Neural cell (in vitro differentiated cells): ENCODE results near the gene TMEM143. TPM values are rescaled to one million over a fixed set of nuclear protein-coding genes. Genes with fewer than 3 reads are reported as not detected.
A peak's percentile ranks its signal among the peaks of the same experiment; 100 is the strongest.

Source experiments
- H2AFZ ChIP-seq: fragments of 200-600, 300-800 bp; sonication (generic), shearing (Covaris generic); 2 replicates; pipeline ENCODE4 v1.6.0; 2014; ENCODE audit warnings: low read depth, mild to moderate bottlenecking, antibody characterized with exemption, low read length, moderate library complexity
- H3F3A ChIP-seq: fragments of 200-600 bp; shearing (Covaris generic); 2 replicates; pipeline ENCODE4 v1.6.1; 2016; ENCODE audit warnings: mild to moderate bottlenecking, moderate library complexity, mixed read lengths, antibody characterized with exemption, low read length; ENCODE audit not compliant: insufficient read depth, poor library complexity, severe bottlenecking
- H3K27ac ChIP-seq: fragments of 200-600, 300-800 bp; sonication (generic), shearing (Covaris generic); 2 replicates; pipeline ENCODE4 v1.5.1; 2014; ENCODE audit warnings: mild to moderate bottlenecking, low read length, moderate library complexity
- H3K27me3 ChIP-seq: fragments of 300-800, 200-600 bp; sonication (generic), shearing (Covaris generic); 2 replicates; pipeline ENCODE4 v1.6.0; 2014; ENCODE audit warnings: mild to moderate bottlenecking, low read depth, low read length, moderate library complexity; ENCODE audit not compliant: insufficient read depth
- H3K36me3 ChIP-seq: fragments of 300-800, 200-600 bp; sonication (generic), shearing (Covaris generic); 2 replicates; pipeline ENCODE4 v1.5.1; 2014; ENCODE audit warnings: mild to moderate bottlenecking, antibody characterized with exemption, low read length, moderate library complexity; ENCODE audit not compliant: insufficient read depth
- H3K4me2 ChIP-seq: fragments of 300-800, 200-600 bp; sonication (generic), shearing (Covaris generic); 2 replicates; pipeline ENCODE4 v1.6.0; 2014; ENCODE audit warnings: mild to moderate bottlenecking, low read length
- H3K4me3 ChIP-seq: fragments of 300-800, 200-600 bp; sonication (generic), shearing (Covaris generic); 2 replicates; pipeline ENCODE4 v1.5.1; 2014; ENCODE audit warnings: mild to moderate bottlenecking, low read length, moderate library complexity
- H3K79me2 ChIP-seq: fragments of 200-600 bp; shearing (Covaris generic); replicated peaks from 2 replicates; pipeline ENCODE4 v1.6.0; 2014; ENCODE audit warnings: mild to moderate bottlenecking, low read length, moderate library complexity; ENCODE audit not compliant: insufficient read depth
- H3K9ac ChIP-seq: fragments of 300-800, 200-600 bp; sonication (generic), shearing (Covaris generic); 2 replicates; pipeline ENCODE4 v1.6.1; 2016; ENCODE audit warnings: mild to moderate bottlenecking, low read length, mixed read lengths
- H3K9me2 ChIP-seq: fragments of 200-600 bp; shearing (Covaris generic); 2 replicates; pipeline ENCODE4 v1.6.1; 2016; ENCODE audit warnings: mild to moderate bottlenecking, low read length, mixed read lengths; ENCODE audit not compliant: insufficient read depth
- H3K9me3 ChIP-seq: fragments of 200-600, 300-800 bp; sonication (generic), shearing (Covaris generic); 2 replicates; pipeline ENCODE4 v1.6.1; 2016; ENCODE audit warnings: mild to moderate bottlenecking, mixed run types, low read length, moderate library complexity, mixed read lengths
- H4K20me1 ChIP-seq: fragments of 200-600 bp; shearing (Covaris generic); 2 replicates; pipeline ENCODE4 v1.6.1; 2016; ENCODE audit warnings: mild to moderate bottlenecking, mixed run types; ENCODE audit not compliant: insufficient read depth
- EP300 ChIP-seq: fragments of 450-650 bp; conservative IDR thresholded peaks from 2 replicates; pipeline ENCODE4 v1.6.1; 2014; ENCODE audit warnings: antibody characterized with exemption, mild to moderate bottlenecking, moderate library complexity; ENCODE audit not compliant: poor library complexity, severe bottlenecking
- EZH2 ChIP-seq: fragments of 200-600, 300-800 bp; shearing (Covaris generic), sonication (generic); IDR thresholded peaks from 2 replicates; pipeline ENCODE4 v1.6.1; 2014; ENCODE audit warnings: antibody characterized with exemption, low read length, borderline replicate concordance, mild to moderate bottlenecking; ENCODE audit not compliant: insufficient read depth, poor library complexity, severe bottlenecking
- MXI1 ChIP-seq: fragments of 450-650 bp; conservative IDR thresholded peaks from 2 replicates; pipeline ENCODE4 v1.6.1; 2014; ENCODE audit warnings: antibody characterized with exemption, mild to moderate bottlenecking; ENCODE audit not compliant: poor library complexity, severe bottlenecking
- POLR2AphosphoS5 ChIP-seq: IDR thresholded peaks from 2 replicates; pipeline ENCODE4 v1.6.1; 2012
- RAD21 ChIP-seq: fragments of 450-650 bp; conservative IDR thresholded peaks from 2 replicates; pipeline ENCODE4 v1.6.1; 2014; ENCODE audit warnings: antibody characterized with exemption, mild to moderate bottlenecking, moderate library complexity
- SMC3 ChIP-seq: fragments of 450-650 bp; conservative IDR thresholded peaks from 2 replicates; pipeline ENCODE4 v1.6.1; 2014; ENCODE audit warnings: antibody characterized with exemption, mild to moderate bottlenecking, moderate library complexity; ENCODE audit not compliant: poor library complexity
- TAF1 ChIP-seq: IDR thresholded peaks from 2 replicates; pipeline ENCODE4 v1.6.1; 2012; ENCODE audit warnings: low read depth
- polyA plus RNA-seq: library from polyadenylated mRNA; depleted of rRNA; stranded (reverse); fragments of >200 nt; gene quantifications from 2 replicates; pipeline ENCODE4 v1.2.3, GENCODE V29; 2014
- TF ChIP-seq, protein P1 (sequence below): IDR thresholded peaks from 2 replicates; pipeline ENCODE4 v1.6.1; 2012; ENCODE audit warnings: borderline replicate concordance
- TF ChIP-seq, protein P2 (sequence below): fragments of 450-650 bp; IDR thresholded peaks from 2 replicates; pipeline ENCODE4 v1.5.1; 2014; ENCODE audit warnings: antibody characterized with exemption, mild to moderate bottlenecking, moderate library complexity; ENCODE audit not compliant: poor library complexity, severe bottlenecking

TMEM143 gene
- polyA plus RNA-seq, 1 donor from 2014 or later = 4.2 TPM

DNA sequence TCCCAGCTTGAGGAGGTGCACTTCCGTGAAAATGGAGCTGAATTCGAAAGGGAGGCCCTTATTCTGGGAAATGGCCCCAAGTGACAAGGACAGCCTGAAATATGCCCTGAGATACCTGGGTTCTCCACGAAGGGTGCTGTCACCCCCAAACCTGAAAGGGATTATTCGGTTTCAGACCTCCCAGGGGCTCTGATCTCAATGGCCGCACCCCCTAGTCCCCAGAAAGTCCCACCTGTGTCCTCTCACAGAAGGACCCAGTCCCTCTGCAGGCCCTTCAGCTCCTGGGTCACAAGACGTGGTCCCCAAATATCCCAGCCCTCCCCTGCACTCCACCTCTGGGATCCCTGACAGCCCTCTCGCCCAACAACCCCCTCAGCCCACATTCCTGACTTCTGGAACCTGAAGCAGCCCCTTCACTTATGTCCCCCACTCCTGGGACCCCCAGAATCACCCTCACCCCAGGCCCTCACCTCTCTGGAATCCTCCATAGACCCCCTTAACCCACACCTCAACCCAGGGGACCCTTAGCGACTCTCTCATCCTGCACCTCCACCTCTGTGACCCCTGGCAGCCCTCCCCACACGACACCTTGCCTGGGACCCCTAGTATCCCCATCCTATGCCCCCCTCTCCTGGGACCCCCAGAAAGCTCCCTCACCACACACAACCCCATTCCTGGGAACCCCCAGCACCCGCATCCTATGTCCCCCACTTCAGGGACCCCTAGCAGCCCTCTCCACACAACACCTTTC lies 1.0 kb upstream of the TMEM143 start:
- no peak overlapping the region for H2AFZ ChIP-seq
- no peaks in the 10 kb centered on the region for H3K79me2 ChIP-seq
- no peak overlapping the region for H3K4me2 ChIP-seq
- H3K4me3 ChIP-seq = peak overlapping the region; percentile 73
- no peak overlapping the region for H3K27ac ChIP-seq
- H3K9ac ChIP-seq = peak overlapping the region; percentile 87
- no peaks in the 10 kb centered on the region for H3K27me3 ChIP-seq
- no peaks in the 10 kb centered on the region for H3K9me2 ChIP-seq
- H3F3A ChIP-seq = no peaks in the 10 kb centered on the region
- H4K20me1 ChIP-seq = no peaks in the 10 kb centered on the region
- no peaks in the 10 kb centered on the region for H3K36me3 ChIP-seq
- no peaks in the 10 kb centered on the region for H3K9me3 ChIP-seq
- TF ChIP-seq, protein P1, sequence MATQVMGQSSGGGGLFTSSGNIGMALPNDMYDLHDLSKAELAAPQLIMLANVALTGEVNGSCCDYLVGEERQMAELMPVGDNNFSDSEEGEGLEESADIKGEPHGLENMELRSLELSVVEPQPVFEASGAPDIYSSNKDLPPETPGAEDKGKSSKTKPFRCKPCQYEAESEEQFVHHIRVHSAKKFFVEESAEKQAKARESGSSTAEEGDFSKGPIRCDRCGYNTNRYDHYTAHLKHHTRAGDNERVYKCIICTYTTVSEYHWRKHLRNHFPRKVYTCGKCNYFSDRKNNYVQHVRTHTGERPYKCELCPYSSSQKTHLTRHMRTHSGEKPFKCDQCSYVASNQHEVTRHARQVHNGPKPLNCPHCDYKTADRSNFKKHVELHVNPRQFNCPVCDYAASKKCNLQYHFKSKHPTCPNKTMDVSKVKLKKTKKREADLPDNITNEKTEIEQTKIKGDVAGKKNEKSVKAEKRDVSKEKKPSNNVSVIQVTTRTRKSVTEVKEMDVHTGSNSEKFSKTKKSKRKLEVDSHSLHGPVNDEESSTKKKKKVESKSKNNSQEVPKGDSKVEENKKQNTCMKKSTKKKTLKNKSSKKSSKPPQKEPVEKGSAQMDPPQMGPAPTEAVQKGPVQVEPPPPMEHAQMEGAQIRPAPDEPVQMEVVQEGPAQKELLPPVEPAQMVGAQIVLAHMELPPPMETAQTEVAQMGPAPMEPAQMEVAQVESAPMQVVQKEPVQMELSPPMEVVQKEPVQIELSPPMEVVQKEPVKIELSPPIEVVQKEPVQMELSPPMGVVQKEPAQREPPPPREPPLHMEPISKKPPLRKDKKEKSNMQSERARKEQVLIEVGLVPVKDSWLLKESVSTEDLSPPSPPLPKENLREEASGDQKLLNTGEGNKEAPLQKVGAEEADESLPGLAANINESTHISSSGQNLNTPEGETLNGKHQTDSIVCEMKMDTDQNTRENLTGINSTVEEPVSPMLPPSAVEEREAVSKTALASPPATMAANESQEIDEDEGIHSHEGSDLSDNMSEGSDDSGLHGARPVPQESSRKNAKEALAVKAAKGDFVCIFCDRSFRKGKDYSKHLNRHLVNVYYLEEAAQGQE = no peak
- no peak for TF ChIP-seq POLR2AphosphoS5
- no peak for TF ChIP-seq RAD21
- no peak for TF ChIP-seq TAF1
- no peak for TF ChIP-seq MXI1
- no peak for TF ChIP-seq EZH2
- TF ChIP-seq, protein P2, sequence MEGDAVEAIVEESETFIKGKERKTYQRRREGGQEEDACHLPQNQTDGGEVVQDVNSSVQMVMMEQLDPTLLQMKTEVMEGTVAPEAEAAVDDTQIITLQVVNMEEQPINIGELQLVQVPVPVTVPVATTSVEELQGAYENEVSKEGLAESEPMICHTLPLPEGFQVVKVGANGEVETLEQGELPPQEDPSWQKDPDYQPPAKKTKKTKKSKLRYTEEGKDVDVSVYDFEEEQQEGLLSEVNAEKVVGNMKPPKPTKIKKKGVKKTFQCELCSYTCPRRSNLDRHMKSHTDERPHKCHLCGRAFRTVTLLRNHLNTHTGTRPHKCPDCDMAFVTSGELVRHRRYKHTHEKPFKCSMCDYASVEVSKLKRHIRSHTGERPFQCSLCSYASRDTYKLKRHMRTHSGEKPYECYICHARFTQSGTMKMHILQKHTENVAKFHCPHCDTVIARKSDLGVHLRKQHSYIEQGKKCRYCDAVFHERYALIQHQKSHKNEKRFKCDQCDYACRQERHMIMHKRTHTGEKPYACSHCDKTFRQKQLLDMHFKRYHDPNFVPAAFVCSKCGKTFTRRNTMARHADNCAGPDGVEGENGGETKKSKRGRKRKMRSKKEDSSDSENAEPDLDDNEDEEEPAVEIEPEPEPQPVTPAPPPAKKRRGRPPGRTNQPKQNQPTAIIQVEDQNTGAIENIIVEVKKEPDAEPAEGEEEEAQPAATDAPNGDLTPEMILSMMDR = no peak
- TF ChIP-seq EP300 = no peak
- no peak for TF ChIP-seq SMC3

DNA sequence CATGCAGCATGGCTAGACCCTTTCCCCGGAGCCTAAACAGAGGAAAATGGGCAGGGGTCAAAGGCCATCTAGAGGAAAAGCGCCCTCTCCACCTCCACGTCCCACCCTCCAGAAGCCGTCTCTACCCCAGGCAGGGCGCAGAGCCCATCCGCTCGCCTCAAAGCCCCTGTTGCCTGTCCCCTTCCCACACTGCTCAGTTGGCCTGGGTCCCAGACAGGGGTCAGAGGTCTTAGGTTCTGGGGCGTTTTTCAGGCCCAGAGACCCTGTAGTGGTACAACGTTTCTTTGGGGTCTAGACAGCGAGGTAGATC lies 285 bp downstream of the TMEM143 start:
- peak overlapping the region; percentile 73 for H3K4me3 ChIP-seq
- TF ChIP-seq, protein P1 = peak; percentile 78
- no peak for TF ChIP-seq RAD21

More for the DNA sequence above, 285 bp downstream of the TMEM143 start:
- H3K9me2 ChIP-seq = no peaks in the 10 kb centered on the region
- no peaks in the 10 kb centered on the region for H3K36me3 ChIP-seq
- no peaks in the 10 kb centered on the region for H3K9me3 ChIP-seq
- H4K20me1 ChIP-seq = no peaks in the 10 kb centered on the region
- no peaks in the 10 kb centered on the region for H3F3A ChIP-seq
- H3K79me2 ChIP-seq = no peaks in the 10 kb centered on the region
- H2AFZ ChIP-seq = peak overlapping the region; percentile 85
- peak overlapping the region; percentile 87 for H3K9ac ChIP-seq
- peak overlapping the region; percentile 96 for H3K4me2 ChIP-seq
- H3K27me3 ChIP-seq = no peaks in the 10 kb centered on the region
- peak overlapping the region; percentile 92 for H3K27ac ChIP-seq
